ENCODE results near the gene COA1.
"Not testable (repeated sequence)": the region's sequence is repeated elsewhere in the genome, so short reads cannot be mapped to it uniquely, and the experiment has no call there.

Gene COA1

DNA sequence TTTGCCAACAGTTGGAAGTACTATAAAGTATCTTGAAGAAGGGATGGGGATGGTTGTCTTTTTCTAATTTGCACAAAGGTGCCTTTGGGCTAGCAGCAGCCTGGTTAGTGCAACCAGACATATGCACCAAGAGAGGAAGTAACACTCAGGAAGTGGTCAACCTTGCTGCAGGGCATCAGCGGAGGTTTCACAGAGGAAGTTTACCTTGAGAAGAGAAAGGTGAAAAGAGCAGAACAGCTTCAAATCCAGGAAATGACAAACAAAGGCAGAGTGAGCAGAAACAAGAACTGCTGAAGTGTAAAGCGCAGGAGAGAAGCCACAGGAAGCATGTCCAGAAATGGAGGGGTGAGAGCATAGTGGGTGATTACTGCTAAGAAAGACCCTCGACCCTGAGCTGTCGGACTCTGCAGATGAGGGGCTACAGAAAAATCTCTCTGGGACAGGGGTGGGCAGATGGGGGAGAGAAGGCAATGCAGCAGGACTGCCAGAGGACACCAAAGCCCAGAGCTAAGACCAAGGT, 79.5 kb downstream of the COA1 start:
- peak; percentile 53 for DNase-seq

DNA sequence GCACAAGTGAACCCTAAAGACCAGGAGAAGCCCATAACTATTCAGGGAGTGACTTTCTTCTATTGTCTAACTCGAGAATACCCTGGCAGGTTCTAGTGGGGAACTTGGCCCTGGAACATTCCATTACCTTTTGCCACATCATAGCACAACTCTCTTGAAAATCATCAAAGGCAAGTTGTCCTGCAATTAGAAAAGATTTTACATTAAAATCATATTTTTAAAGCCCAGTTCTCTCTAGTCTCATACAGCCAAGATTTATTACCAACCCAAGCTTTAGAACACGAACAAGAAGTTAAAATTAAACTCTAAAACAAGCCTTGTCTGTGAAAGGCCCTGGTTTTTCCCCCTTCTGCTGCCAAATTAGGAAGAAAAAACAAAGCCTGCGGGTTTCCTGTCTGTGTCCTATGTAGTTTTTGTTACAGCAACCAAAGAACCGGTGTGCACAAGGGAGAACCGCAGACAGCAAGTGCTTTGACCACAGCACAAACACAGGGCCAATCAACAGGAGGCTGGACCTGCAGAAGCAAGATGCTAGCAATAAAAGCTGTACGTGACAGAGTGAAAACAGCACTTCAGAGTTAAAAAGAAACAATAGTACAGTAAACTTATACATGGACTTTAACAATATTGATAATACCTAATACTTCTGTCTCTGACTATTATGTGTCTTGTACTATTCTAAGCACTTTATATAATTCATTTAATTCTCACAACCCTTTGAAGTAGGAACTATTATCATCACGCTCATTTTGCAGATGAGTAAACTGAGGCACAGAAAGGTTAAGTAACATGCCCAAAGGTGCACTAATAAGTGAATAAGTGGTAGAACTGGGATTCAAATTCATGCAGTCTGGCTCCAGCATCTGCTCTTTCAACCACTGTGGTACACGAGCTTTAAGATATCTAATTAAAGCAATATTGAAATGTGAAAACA, 80.6 kb downstream of the COA1 start:
- DNase-seq: peak; percentile 72

DNA sequence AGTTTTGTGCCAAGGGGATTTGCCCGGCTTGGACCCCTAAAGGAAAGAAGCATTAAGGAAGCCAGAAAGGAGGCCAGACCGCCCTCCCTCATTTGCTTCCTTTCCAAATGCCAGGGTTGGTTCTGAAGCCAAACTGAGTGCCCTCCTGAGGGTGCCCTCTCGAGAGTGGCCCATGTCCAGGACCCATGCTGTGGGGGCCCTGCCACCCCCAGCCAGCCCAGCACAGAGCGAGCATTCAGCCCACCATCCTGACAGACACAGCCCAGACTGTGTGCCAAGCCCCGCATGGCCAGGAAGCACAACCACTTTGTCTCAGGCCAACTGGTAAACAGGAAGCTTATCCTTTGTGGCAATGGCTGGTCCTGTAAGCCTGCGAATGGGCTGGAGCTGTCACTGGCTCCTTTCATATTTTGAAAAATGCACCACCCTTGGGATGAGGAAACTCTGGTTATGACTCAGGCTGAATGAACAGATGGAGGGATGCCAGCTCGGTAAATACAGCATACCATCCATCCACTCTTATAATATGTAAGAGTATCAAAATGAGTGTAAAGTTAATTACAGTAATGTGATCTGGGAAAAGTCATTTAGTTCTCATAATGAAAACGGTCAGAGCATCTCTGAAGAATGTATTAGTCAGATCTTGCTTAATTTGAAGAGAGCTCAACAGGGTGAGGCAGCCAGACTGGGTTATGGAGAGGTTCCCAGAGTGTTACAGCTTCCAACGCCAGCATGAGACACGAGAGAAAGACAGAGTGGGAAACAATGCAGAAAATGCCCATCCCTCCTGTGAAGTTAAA, 81.5 kb downstream of the COA1 start:
- DNase-seq: peak; percentile 99

DNA sequence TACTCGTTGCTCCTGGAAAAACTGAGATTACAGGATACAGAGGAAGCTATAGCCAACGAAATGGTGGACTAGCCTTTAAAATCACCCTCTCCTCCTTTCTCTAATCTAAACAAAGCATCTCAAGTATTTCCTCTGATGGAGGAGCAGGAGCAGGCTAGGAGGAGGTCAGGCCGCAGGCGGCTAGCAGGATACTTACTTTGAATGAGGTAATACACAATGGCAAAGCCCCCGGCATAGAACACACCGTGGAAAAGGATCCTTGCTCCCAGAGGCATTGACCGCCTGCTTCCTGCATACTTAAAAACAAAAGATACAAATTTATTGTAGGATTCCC, 82.0 kb downstream of the COA1 start:
- DNase-seq: peak; percentile 87

DNA sequence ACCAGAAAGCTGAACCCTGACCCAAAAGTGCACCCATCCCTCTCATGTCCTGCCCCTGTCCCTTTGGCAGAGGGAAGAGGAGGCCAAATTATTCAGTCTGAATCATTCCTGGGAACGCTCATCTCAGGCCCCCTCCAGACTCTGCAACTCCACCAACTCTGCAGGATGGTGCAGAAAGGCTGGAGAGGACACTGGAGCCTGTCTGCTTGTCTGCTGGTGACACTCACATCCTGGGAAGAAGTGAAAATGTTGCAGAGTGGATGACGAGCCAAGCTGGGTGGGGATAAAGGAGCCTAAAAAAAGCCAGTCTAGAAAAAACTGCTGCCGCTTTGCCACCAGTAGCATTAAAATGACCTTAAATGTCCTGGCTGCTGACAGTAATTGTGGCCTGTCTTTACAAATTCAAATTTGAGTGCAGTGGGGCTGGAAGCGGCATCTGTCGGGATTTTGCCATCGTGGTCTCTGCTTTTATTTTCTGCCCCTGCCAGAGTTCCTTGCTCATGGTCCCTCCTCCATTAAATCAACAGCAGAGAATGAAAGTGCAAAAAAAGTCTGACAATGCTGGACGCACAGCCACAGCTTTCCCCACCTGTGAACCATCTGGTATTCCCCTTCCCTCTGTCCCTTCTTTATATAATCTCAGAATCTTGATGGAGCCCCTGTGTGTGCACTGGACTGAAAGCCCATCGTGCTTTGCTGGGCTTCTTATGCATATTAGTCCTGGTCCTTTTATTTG, 82.6 kb downstream of the COA1 start:
- peak; percentile 72 for DNase-seq

DNA sequence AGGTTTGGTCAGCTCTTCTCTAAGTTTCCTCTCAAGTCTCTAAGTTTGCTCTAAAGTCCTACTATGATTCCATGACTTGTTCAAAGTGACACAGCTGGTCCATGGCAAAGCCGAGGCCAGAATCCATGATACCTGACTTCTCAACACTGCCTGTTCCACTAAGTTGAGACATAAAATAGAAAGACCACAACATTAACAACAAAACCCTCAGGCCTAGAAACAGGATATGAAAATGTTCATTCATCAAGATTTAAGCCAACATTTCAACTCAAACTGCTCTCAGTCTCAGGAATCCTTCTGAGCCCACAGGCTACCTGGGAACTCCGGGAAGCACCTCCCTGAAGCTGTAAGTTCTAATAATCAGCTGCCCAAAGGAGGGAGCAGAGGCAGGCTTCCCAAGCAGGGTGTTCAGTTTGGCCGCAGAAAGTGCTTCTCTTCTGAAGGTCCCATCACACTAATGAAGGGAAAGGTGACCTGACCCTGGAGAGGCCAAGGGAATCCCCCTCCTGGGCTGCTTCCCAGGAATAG, 83.6 kb downstream of the COA1 start:
- no peak for DNase-seq

DNA sequence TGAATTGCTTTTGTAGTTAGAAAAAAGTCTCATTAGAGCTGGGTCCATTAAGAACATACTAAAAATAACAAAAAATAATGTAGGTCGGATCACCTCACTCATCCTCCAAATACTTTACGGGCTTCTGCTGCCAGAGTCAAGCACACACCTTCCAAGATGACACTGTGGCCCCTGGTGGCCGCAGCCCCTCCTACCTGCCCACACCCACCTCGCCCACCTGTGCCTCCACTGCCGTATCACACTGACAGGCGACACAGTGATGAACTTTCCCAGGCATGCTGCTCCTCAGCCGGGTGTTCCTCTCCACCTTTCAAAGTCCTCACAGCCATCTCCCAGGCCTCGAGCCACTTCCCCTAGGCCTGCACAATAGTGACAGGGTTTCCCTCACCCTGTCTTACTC, 85.5 kb downstream of the COA1 start:
- DNase-seq: no peak

DNA sequence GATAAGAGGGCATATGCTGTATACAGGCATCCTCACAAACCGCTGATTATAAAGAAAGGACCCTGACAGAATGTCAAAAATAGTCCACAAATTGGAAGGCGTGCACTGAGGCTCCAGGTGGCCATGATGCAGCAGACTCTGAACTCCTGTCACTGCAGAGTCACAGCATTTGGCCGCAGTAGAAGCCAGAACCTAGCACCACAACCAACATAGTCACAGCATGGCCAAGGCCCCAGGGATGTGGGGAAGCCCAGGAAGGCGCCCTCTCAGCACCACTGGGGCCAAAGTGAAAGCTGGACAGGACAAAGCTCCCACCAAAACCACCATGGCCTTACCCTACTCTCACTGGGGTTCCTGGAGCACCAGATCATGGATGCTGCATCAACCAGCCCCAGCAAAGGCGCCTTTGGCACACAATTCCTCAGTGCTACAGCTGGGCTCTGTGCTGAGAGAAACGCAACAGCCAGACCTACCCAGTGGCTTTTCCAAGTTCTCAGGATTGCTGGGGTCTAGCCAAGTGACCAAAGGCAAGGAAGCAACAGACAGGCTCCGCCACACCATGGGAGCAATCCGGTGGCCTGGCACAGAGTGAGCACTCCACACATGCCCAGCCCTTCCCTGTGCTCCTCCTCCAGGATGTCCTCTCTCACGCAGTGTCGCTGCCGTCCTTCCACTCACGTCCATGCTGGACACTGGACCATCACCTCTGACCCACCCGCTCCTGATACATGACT, 86.3 kb downstream of the COA1 start:
- DNase-seq: no peak

DNA sequence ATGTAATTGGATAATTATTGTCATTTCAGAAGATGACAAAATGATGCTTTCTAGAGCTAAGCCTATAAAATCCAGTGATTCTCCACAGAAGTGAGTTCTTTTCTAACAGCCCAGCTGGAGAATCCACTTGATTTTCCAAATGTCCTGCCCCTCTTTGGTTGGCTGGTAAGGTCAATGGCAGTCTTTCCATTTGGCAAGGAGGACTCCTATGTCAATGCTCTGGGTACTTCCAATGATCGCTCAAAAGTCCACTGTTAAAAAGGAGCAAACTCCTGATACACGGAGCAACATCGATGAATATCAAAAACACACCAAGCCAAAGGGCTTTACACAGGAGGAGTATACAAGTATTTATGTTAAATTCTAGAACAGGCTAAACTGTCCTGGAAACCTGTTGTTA, 88.6 kb downstream of the COA1 start:
- DNase-seq: no peak

DNA sequence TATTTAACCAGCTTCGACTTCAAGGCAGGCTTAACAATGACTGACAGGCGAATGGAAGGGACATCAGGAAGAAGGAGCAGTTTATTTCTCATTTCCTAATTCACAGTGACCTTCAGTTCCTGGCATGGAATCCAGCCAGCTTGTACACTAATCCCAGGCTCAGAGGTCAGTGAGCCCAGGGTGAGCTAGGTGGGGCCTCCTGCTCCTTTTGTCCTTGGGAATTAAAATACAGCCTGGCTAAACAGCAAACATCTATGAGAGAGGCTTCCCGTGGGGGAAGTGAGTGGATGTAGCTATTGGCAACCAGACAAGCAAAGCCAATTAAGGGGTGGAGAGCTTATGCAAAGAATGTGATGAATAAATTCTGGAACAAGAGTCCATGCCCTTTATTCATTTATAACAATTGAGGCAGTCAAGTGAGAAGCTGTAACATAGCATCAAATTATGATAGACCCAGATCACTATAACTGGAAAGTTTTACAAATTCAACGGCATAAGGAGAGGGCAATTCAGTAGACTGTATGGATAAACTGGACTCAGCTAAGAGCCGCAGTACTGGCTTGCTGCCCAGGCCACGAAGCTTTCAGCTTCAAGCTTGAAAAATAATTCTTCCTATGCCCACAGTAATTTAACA, 89.3 kb downstream of the COA1 start:
- DNase-seq: peak; percentile 57

DNA sequence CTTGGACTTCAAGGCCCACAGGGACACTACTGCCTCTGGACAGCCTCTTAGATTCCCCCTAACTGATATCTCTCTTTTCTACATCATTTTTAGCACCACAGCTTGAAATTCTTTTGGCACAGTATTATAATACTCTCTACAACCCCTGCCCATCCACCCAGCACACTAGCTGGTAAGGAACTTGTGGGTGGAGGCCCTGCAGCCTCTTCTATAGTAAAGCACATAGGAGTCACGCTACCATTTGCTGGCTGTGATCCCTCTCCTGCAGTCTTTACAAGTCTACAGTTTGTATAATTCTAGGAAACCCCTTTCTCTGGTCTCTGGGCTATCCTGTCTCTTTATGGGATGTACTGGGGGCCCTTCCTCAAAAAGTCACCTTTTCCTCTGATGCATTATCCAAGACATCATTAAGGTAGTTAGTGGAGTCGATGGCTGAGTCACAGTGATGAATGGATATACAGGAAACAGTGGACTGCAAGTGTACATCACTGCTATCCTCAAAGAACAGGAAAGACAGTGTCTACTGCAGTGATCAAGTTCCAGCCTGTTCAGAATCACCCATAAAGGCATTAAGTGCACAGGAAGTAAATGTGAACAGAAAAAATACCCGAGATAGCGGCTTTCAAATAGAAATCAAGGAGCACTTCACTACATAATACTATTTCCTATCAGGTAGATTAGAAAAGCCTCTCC, 92.1 kb downstream of the COA1 start:
- peak; percentile 39 for DNase-seq

DNA sequence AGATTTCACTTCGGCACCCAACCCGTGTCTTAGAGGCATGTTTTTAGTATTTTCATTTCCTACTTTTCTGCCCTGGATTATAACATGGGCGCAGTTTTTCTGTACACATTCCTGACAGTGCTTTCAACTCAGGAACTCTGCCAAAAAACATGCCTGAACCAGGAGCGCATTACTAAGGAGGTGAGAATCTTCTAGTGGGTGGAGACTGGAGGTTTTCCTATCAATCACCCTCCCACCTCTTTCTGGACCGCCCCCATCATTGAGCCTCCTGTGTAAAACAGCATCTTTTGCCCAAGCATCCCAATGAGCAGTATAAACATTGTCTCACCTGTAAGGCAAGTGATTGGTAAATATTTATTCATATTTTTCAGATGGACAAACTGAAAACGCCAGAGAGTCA, 93.2 kb downstream of the COA1 start:
- DNase-seq: peak; percentile 76

DNA sequence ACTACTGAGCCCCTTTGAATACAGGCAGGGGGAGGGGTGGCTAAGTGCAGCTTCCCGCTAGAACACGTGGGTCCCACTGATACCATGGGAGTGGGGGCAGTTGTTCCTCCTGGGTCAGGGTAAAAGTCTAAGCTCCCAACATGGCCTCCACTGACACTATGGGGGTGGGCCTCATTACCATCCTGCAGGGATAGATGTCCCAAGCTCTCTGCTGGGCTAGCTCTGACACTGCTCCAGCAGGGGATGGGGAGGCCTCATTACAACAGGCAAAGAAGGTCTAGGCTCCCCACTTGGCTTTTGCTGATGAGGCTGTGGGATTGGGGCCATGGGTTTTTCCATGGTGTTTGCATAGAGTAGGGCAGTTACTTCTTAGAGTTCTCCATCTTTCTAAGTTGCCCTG, 94.9 kb downstream of the COA1 start:
- DNase-seq: no peak

DNA sequence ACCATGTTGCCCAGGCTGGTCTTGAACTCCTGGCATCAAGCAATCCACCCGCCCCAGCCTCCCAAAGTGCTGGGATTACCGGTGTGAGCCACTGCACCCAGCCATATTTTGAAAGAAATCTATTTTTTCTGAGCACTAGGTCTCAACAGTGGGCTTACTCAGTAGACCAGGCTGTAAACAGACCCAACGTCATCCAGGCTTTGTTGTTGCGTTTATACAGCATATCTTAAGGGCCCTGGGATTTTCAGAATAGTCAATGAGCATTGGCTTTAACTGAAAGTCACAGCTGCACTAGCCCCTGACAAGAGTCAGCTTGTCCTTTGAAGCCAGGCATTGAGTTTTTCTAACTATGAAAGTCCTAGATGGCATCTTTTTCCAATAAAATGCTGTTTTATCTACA, 96.6 kb downstream of the COA1 start:
- no peak for DNase-seq

DNA sequence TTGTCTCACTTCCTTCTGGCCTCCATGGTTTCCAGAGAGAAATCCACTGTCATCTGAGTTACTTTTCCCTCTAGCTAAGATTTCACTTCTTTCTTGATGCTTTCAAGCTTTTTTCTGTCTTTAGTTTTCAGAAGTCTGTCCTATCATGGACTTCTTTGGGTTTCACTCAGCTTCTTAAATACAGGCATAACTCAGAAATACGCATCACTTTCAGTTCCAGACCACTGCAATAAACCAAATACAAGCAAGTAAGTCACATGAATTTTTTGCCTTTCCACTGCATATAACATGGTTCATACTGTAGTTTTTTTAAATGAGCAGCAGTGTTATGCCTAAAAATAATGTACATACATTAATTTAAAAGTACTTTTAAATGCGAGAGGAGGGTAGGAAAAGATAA, 97.8 kb downstream of the COA1 start:
- DNase-seq: no peak

DNA sequence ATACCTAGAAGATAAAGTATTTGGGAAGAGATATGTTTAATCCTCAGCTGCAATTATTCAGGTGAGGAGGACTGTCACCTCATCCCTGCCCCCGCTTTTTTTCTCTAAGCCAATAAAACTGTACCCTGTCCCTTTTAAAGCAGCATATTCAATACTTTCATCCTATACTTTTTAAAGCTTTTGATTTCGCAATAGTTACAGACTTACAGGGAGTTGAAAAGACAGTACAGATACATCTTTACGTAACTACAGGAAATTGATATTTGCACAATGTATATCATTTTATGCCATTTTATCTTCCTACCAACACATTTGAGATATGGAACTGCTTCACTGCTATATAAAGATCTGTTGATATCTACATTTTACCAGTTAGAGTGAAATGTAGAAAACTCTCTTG, 98.8 kb downstream of the COA1 start:
- no peak for DNase-seq

DNA sequence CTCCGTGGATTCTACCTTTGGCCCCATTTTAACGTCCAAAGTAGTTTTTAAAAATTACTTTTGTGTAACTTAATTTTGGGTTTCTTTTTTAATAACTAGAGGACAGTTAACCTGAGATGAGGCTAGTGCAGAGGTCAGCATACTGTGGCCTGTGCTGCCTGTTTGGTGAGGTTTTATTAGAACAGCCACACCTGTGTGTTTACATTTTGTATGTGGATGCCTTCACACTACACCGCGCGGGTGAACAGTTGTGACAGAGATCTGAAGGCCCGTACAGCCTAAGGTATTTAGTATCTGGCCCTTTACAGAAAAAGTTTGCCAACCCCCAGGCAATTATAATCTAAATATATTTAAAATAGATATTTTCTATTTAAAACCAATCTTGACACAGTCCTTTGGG, 99.5 kb downstream of the COA1 start:
- no peak for DNase-seq

DNA sequence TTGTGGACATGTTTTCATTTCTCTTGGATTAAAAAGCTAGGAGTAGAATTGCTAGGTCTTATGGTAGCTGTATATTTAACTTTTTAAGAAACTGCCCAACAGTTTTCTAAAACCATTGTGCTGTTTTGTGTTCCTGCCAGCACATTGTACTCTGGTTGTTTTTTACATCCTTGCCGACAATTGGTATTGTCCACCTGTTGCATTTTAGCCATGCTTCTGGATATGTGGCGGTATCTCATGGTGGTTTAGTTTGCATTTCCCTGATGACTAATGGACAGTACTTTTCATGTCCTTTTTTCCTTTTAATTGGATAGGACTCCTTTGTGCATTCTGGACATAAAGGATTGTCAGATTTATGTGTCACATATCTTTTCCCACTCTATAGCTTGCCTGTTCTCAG, 100.9 kb downstream of the COA1 start:
- no peak for DNase-seq

DNA sequence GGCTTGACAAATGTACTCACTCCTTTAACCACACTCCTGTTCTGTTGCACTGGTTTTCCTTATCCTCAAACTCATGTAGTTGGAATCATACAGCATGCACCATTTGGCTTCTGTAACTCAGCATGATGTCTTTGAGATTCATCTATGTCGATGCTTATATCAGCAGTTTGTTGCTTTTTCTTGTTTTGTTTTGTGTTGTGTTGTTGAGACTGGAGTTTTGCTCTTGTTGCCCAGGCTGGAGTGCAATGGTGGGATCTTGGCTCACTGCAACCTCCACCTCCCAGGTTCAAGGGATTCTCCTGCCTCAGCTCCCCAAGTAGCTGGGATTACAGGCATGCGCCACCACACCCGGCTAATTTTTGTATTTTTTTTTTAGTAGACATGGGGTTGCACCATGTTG, 101.5 kb downstream of the COA1 start:
- DNase-seq: not testable (repeated sequence)

DNA sequence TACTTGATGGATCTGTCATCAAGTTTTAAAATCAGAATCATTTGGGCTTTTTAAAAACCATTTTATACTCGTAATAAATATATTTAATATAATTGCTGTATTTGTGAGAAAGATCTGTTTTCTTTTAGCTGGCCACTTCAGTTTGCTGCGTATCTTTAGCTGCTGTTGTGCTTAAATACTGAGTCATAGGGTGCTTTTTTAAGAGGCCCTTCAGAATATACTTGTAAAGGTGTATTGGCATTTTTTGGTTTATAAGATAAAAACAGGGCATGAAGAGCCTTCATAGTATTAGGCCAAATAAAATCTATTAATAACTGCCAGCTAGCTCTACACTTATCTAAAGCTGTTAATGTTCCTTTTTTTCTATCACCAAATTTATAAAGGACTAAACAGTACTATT, 102.6 kb downstream of the COA1 start:
- DNase-seq: no peak

DNA sequence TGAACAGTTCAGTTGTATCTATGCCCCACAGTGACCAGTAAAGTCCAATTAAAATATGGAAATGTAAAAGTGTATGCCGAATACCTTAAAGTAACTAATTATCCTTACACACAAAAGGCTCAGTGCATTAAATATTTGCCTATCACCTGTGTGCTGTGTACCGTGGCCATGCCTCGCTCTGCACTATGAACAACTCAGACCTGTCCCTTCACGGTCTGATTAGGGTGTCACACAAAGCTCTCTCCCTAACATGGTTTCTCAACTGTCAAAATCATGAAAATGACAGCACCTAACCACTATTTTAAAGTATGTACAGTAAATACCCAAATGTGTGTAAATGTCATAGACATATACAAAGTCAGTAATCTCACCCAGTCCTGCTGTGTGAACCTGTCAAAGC, 103.3 kb downstream of the COA1 start:
- DNase-seq: no peak

Data from EL (cell line).